K562 (cell line): ENCODE data around the gene PTCH1. TPM values are rescaled to one million over a fixed set of nuclear protein-coding genes. Genes with fewer than 3 reads are reported as not detected.

Experiments
- BACH1 ChIP-seq: fragments of 200-800 bp; sonication (Bioruptor generic); IDR thresholded peaks from 2 replicates; pipeline ENCODE4 v1.6.1; 2016; ENCODE audit warnings: missing genetic modification characterization, missing compliant biosample characterization
- BHLHE40 ChIP-seq: IDR thresholded peaks from 2 replicates; pipeline ENCODE4 v1.6.1; 2011; ENCODE audit warnings: low read length, improper control_type of control experiment
- C11orf30 ChIP-seq: fragments of 450-650 bp; IDR thresholded peaks from 2 replicates; pipeline ENCODE4 v1.6.1; 2016; ENCODE audit warnings: low read depth, mild to moderate bottlenecking
- CBFA2T2 ChIP-seq: fragments of 450-650 bp; conservative IDR thresholded peaks from 2 replicates; pipeline ENCODE4 v1.6.1; 2017; ENCODE audit warnings: mild to moderate bottlenecking
- CC2D1A ChIP-seq: fragments of 450-650 bp; IDR thresholded peaks from 2 replicates; pipeline ENCODE4 v1.6.1; 2017; ENCODE audit warnings: mild to moderate bottlenecking
- CHCHD3 ChIP-seq: fragments of 250-450 bp; sonication (Bioruptor Pico); IDR thresholded peaks from 2 replicates; pipeline ENCODE4 v2.1.2; 2022; ENCODE audit warnings: mild to moderate bottlenecking
- E2F5 ChIP-seq: sonication (generic); formaldehyde crosslinking; IDR thresholded peaks from 2 replicates; pipeline ENCODE4 v1.8.0; 2022; ENCODE audit warnings: mild to moderate bottlenecking, missing genetic modification reagents
- HEY1 ChIP-seq: fragments of 250-450 bp; sonication (Bioruptor Pico); IDR thresholded peaks from 2 replicates; pipeline ENCODE4 v1.5.0; 2020; ENCODE audit warnings: mild to moderate bottlenecking, moderate library complexity, borderline replicate concordance
- HMGN3 ChIP-seq: IDR thresholded peaks from 2 replicates; pipeline ENCODE4 v1.6.1; 2011; ENCODE audit warnings: borderline replicate concordance, low read depth, mild to moderate bottlenecking, mixed read lengths, low read length; ENCODE audit not compliant: insufficient read length; ENCODE audit errors: extremely low read depth
- MTA3 ChIP-seq: fragments of 450-650 bp; formaldehyde crosslinking; IDR thresholded peaks from 2 replicates; pipeline ENCODE4 v1.6.1; 2017; ENCODE audit warnings: mild to moderate bottlenecking, borderline replicate concordance
- NFRKB ChIP-seq: fragments of 450-650 bp; IDR thresholded peaks from 2 replicates; pipeline ENCODE4 v1.6.1; 2016; ENCODE audit warnings: low read depth
- ZBTB33 ChIP-seq: sonication (generic); formaldehyde crosslinking; IDR thresholded peaks from 2 replicates; pipeline ENCODE4 v1.8.1; 2023; ENCODE audit warnings: mild to moderate bottlenecking, missing genetic modification reagents
- ZNF639 ChIP-seq, 2 experiments: fragments of 200-800 bp in 1 of 2; sonication (Bioruptor generic) in 1 of 2; sonication (generic) in 1 of 2; formaldehyde crosslinking in 1 of 2; IDR thresholded peaks in 1 of 2; conservative IDR thresholded peaks in 1 of 2; 2 replicates each; pipeline versions ENCODE4 v1.5.0 to v1.6.1; 2016 to 2020; ENCODE audit warnings: missing compliant biosample characterization in 1 of 2, missing genetic modification characterization in 1 of 2, missing genetic modification reagents in 1 of 2
- polyA plus RNA-seq, 8 experiments: library from polyadenylated mRNA; depleted of rRNA in 4 of 8; stranded (reverse) in 5 of 8; unstranded in 3 of 8; fragments of >200 nt; fragmentation: Nextera tagmentation in 2 of 8; fragmentation: Illumina TruSeq in 1 of 8; extraction: Ambion mirVana in 2 of 8; extraction: Trizol in 1 of 8; gene quantifications; 2 replicates each; pipeline versions ENCODE4 v1.2.1 to v1.2.3, GENCODE V29; 2011 to 2014; ENCODE audit warnings: inconsistent platforms in 1 of 8, missing spikeins in 1 of 8
- total RNA-seq, 7 experiments: library from RNA; depleted of rRNA in 6 of 7; stranded (reverse); fragments of >200 nt in 6 of 7; fragmentation: Illumina TruSeq in 2 of 7; extraction: Trizol in 2 of 7; gene quantifications; 2 replicates each; pipeline versions ENCODE4 v1.2.1 to v1.2.3, GENCODE V29; 2011 to 2021; ENCODE audit warnings: low replicate concordance in 1 of 7

Gene PTCH1
- total and polyA plus RNA-seq, 9 of the 15 experiments (the other 6 are each of a cell fraction or from before 2014, with no cell fraction given) = 0.70 to 9.9 (median 3.8) TPM

GRCh38 chr9:95434116-95435073 lies 82.4 kb downstream of the PTCH1 start (continued):
- 0 out of 4 replicates have a peak, but pooled peaks of 1 of the 2 experiments have one; percentile 27 for TF ChIP-seq ZNF639 (CRISPR knock-in tag; conservative IDR thresholded peaks at IDR 0.05 in 1 of 2, IDR thresholded peaks at IDR 0.05 in 1 of 2)
- peak; percentile 16; the same call in 1 of the 2 replicates for TF ChIP-seq CC2D1A
- TF ChIP-seq C11orf30 = peak; percentile 99
- peak; percentile 96 for TF ChIP-seq BACH1
- peak; percentile 56 for TF ChIP-seq BHLHE40
- TF ChIP-seq HMGN3 = peak; percentile 77
- TF ChIP-seq HEY1 = no peak
- peak; percentile 88 for TF ChIP-seq CBFA2T2
- peak; percentile 78 for TF ChIP-seq MTA3
- no peak for TF ChIP-seq CHCHD3 (CRISPR knock-in tag)
- TF ChIP-seq ZBTB33 (CRISPR knock-in tag) = peak; percentile 57
- no peak; the same call in 1 of the 2 replicates for TF ChIP-seq NFRKB
- no peak for TF ChIP-seq E2F5 (CRISPR knock-in tag)
